HepG2 (cell line): ENCODE data around the gene CTRL. TPM values are rescaled to one million over a fixed set of nuclear protein-coding genes. Genes with fewer than 3 reads are reported as not detected.

Experiments used
- CTCF ChIP-seq: sonication (generic); formaldehyde crosslinking; IDR thresholded peaks from 2 replicates; pipeline ENCODE4 v1.5.0; 2020; ENCODE audit warnings: mild to moderate bottlenecking, missing genetic modification reagents, moderate library complexity
- E2F5 ChIP-seq: sonication (generic); formaldehyde crosslinking; conservative IDR thresholded peaks from 2 replicates; pipeline ENCODE4 v1.4.0; 2020; ENCODE audit warnings: missing genetic modification reagents
- ERF ChIP-seq: IDR thresholded peaks from 2 replicates; pipeline ENCODE4 v1.6.1; 2018; ENCODE audit warnings: missing biosample characterization, missing genetic modification reagents
- HCFC1 ChIP-seq: fragments of 150-350 bp; IDR thresholded peaks from 2 replicates; pipeline ENCODE4 v1.6.1; 2014; ENCODE audit warnings: low read depth, low read length
- HNRNPL ChIP-seq: fragments of 200-400 bp; formaldehyde crosslinking; IDR thresholded peaks from 2 replicates; pipeline ENCODE4 v1.6.1; 2017; ENCODE audit warnings: mild to moderate bottlenecking, low read depth, low read length
- MAZ ChIP-seq, 2 experiments: sonication (generic) in 1 of 2; formaldehyde crosslinking in 1 of 2; IDR thresholded peaks; 2 replicates each; pipeline versions ENCODE4 v1.5.0 to v1.6.1; 2012 to 2020; ENCODE audit warnings: low read depth in 2 of 2, mild to moderate bottlenecking in 2 of 2, borderline replicate concordance in 1 of 2, improper control_type of control experiment in 1 of 2, low read length in 1 of 2, missing genetic modification reagents in 1 of 2, moderate library complexity in 1 of 2
- MLLT10 ChIP-seq: sonication (generic); formaldehyde crosslinking; IDR thresholded peaks from 2 replicates; pipeline ENCODE4 v1.4.0; 2020; ENCODE audit warnings: missing genetic modification reagents
- PRDM10 ChIP-seq: sonication (generic); formaldehyde crosslinking; IDR thresholded peaks from 2 replicates; pipeline ENCODE4 v1.4.0; 2020; ENCODE audit warnings: low read depth, missing genetic modification reagents
- REXO4 ChIP-seq: sonication (generic); formaldehyde crosslinking; IDR thresholded peaks from 2 replicates; pipeline ENCODE4 v1.8.0; 2022; ENCODE audit warnings: missing genetic modification reagents, mild to moderate bottlenecking, borderline replicate concordance
- SP1 ChIP-seq, 2 experiments: fragments of 450-650 bp in 1 of 2; sonication (generic) in 1 of 2; formaldehyde crosslinking in 1 of 2; IDR thresholded peaks; 2 replicates each; pipeline versions ENCODE4 v1.4.0 to v1.6.1; 2016 to 2020; ENCODE audit warnings: missing genetic modification reagents in 1 of 2
- SRSF1 ChIP-seq: fragments of 200-400 bp; formaldehyde crosslinking; optimal IDR thresholded peaks from 2 replicates; pipeline ENCODE3; 2017; ENCODE audit warnings: mild to moderate bottlenecking, low read depth, low read length, moderate library complexity
- UBTF ChIP-seq: sonication (generic); formaldehyde crosslinking; IDR thresholded peaks from 2 replicates; pipeline ENCODE4 v1.4.0; 2020; ENCODE audit warnings: mild to moderate bottlenecking, missing genetic modification reagents
- ZBTB8A ChIP-seq: sonication (generic); formaldehyde crosslinking; IDR thresholded peaks from 2 replicates; pipeline ENCODE4 v1.4.0; 2020; ENCODE audit warnings: mild to moderate bottlenecking, low read depth, missing genetic modification reagents, borderline replicate concordance
- ZFP36L1 ChIP-seq: sonication (generic); formaldehyde crosslinking; IDR thresholded peaks from 2 replicates; pipeline ENCODE4 v1.8.0; 2022; ENCODE audit warnings: mild to moderate bottlenecking, missing genetic modification reagents, moderate library complexity
- ZNF432 ChIP-seq: sonication (generic); formaldehyde crosslinking; IDR thresholded peaks from 2 replicates; pipeline ENCODE4 v1.5.0; 2020; ENCODE audit warnings: missing genetic modification reagents, mild to moderate bottlenecking, borderline replicate concordance
- ZNF589 ChIP-seq: sonication (generic); formaldehyde crosslinking; conservative IDR thresholded peaks from 2 replicates; pipeline ENCODE4 v1.8.0; 2022; ENCODE audit warnings: mild to moderate bottlenecking, moderate library complexity, missing genetic modification reagents
- ZSCAN25 ChIP-seq: sonication (generic); formaldehyde crosslinking; IDR thresholded peaks from 2 replicates; pipeline ENCODE4 v1.8.0; 2022; ENCODE audit warnings: mild to moderate bottlenecking, missing genetic modification reagents
- polyA plus RNA-seq, 8 experiments: library from polyadenylated mRNA; depleted of rRNA in 3 of 8; stranded (reverse) in 7 of 8; unstranded in 1 of 8; fragments of >200 nt; fragmentation: Illumina TruSeq in 4 of 8; extraction: Trizol in 4 of 8; gene quantifications; 2 replicates each; pipeline versions ENCODE4 v1.2.1 to v1.2.3, GENCODE V29; 2011 to 2016; ENCODE audit warnings: low read depth in 4 of 8, missing spikeins in 1 of 8, mixed read lengths in 1 of 8; ENCODE audit not compliant: insufficient read depth in 1 of 8
- total RNA-seq, 5 experiments: library from RNA; depleted of rRNA; stranded (reverse); fragments of >200 nt; fragmentation: Illumina TruSeq; extraction: Trizol; gene quantifications; 2 replicates each; pipeline ENCODE4 v1.2.3, GENCODE V29; 2016; ENCODE audit warnings: low read depth in 1 of 5

Gene CTRL
- total and polyA plus RNA-seq, 2 of the 13 experiments (the other 11 are each of a cell fraction or from before 2014, with no cell fraction given), result 1.9 to 2.7 TPM

- peak; percentile 55 for TF ChIP-seq CTCF
- TF ChIP-seq MAZ (IDR thresholded peaks at IDR 0.05; ENCODE audit: borderline replicate concordance, low read depth, low read length), result 0 out of 2 replicates have a peak, but pooled peaks have one; percentile 30
- no peak for TF ChIP-seq MAZ (CRISPR knock-in tag; IDR thresholded peaks at IDR 0.05; ENCODE audit: low read depth)
- TF ChIP-seq SP1 (IDR thresholded peaks at IDR 0.05), result no peak
- no peak for TF ChIP-seq SP1 (CRISPR knock-in tag; IDR thresholded peaks at IDR 0.05)
- no peak for TF ChIP-seq SRSF1
- TF ChIP-seq MLLT10 (CRISPR knock-in tag), result no peak
- TF ChIP-seq HNRNPL, result no peak
- peak; percentile 40; the same call in 1 of the 2 replicates for TF ChIP-seq UBTF
- TF ChIP-seq REXO4, result no peak
- no peak; the same call in 1 of the 2 replicates for TF ChIP-seq ERF (CRISPR knock-in tag)
- TF ChIP-seq ZFP36L1 (CRISPR knock-in tag), result no peak
- TF ChIP-seq HCFC1, result no peak
- TF ChIP-seq ZNF432 (CRISPR knock-in tag), result no peak
- peak; percentile 90; the same call in 1 of the 2 replicates for TF ChIP-seq ZSCAN25 (CRISPR knock-in tag)
- TF ChIP-seq E2F5 (CRISPR knock-in tag), result no peak
- no peak for TF ChIP-seq PRDM10 (CRISPR knock-in tag)
- no peak for TF ChIP-seq ZBTB8A
- TF ChIP-seq ZNF589 (CRISPR knock-in tag), result no peak
Observed at GRCh38 chr16:67969254-67970039, 37.8 kb upstream of the CTRL start (continued).
